ENCODE results near the gene FAM174C. TPM values are rescaled to one million over a fixed set of nuclear protein-coding genes. Genes with fewer than 3 reads are reported as not detected.

FAM174C gene
- total RNA-seq, 1 donor from 2014 or later = 32.7 TPM

DNA sequence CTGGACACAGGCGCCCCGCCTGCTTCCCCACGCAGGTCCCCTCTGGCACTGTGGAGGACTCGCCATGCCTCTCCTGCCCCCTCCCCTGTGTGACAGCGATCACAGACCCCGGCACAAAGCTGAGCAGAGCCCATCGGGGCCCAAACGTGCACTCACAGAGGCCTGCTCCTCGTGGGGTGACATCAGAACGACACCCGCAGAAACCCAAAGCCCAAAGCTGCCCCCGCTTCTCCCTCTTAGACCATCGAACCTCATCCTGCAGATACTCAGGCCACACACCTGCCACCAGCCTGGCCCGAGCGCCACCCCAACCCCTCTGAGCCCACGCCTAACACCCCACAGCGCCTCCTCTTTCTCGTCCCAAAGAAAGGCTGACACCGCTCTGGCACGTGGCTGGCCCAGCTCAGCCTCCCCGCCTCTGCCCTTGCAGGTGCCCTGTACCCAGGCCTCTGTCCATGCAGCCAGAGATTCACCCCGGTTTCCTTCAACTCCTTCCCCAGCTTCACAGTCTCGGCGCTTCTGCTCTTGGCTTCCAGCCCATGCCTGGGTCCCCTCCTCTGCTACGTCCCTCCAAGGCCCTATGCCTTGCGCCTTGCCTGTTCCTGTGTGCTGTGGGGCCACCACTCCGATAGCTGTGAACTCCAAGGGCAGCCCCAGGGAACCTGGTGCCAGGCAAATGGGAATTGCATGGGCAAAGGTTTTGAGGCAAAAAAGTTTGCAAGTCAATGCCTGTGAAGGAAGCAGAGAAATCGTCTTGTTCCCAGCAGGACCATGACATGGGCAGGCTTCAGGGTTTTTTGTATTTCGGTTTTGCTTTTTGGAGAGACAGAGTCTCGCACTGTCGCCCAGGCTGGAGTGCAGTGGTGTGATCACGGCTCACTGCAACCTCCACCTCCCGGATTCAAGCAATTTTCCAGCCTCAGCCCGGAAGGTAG, 36.7 kb upstream of the FAM174C start:
- peak overlapping the region; percentile 69 for H3K4me3 Mint-ChIP-seq (ENCODE audit: unreplicated experiment)

GRCh38 chr19:1239420-1239795, 35.9 kb upstream of the FAM174C start:
- H3K27ac Mint-ChIP-seq (ENCODE audit: unreplicated experiment) = peak overlapping the region; percentile 36
- no peaks in the 10 kb centered on the region for H3K36me3 Mint-ChIP-seq (ENCODE audit: low read depth)
- no peak for DNase-seq (ENCODE audit: low spot score)
- H3K9me3 Mint-ChIP-seq (ENCODE audit: low read depth) = no peaks in the 10 kb centered on the region
- TF ChIP-seq, protein P1, sequence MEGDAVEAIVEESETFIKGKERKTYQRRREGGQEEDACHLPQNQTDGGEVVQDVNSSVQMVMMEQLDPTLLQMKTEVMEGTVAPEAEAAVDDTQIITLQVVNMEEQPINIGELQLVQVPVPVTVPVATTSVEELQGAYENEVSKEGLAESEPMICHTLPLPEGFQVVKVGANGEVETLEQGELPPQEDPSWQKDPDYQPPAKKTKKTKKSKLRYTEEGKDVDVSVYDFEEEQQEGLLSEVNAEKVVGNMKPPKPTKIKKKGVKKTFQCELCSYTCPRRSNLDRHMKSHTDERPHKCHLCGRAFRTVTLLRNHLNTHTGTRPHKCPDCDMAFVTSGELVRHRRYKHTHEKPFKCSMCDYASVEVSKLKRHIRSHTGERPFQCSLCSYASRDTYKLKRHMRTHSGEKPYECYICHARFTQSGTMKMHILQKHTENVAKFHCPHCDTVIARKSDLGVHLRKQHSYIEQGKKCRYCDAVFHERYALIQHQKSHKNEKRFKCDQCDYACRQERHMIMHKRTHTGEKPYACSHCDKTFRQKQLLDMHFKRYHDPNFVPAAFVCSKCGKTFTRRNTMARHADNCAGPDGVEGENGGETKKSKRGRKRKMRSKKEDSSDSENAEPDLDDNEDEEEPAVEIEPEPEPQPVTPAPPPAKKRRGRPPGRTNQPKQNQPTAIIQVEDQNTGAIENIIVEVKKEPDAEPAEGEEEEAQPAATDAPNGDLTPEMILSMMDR (IDR thresholded peaks at IDR 0.05) = no peak
- H3K4me1 Mint-ChIP-seq (ENCODE audit: low read depth) = peaks cover 30% of the 10 kb centered on the region
- H3K4me3 Mint-ChIP-seq (ENCODE audit: unreplicated experiment) = peak overlapping the region; percentile 69
- H3K27me3 Mint-ChIP-seq (ENCODE audit: low read depth) = no peaks in the 10 kb centered on the region

More for the DNA sequence above, 36.7 kb upstream of the FAM174C start:
- TF ChIP-seq, protein P1 (IDR thresholded peaks at IDR 0.05) = no peak
- H3K9me3 Mint-ChIP-seq (ENCODE audit: low read depth) = no peaks in the 10 kb centered on the region
- no peaks in the 10 kb centered on the region for H3K36me3 Mint-ChIP-seq (ENCODE audit: low read depth)
- no peaks in the 10 kb centered on the region for H3K27me3 Mint-ChIP-seq (ENCODE audit: low read depth)
- DNase-seq (ENCODE audit: low spot score) = no peak
- peak overlapping the region; percentile 69 for H3K27ac Mint-ChIP-seq (ENCODE audit: unreplicated experiment)
- H3K4me1 Mint-ChIP-seq (ENCODE audit: low read depth) = peaks cover 29% of the 10 kb centered on the region

DNA sequence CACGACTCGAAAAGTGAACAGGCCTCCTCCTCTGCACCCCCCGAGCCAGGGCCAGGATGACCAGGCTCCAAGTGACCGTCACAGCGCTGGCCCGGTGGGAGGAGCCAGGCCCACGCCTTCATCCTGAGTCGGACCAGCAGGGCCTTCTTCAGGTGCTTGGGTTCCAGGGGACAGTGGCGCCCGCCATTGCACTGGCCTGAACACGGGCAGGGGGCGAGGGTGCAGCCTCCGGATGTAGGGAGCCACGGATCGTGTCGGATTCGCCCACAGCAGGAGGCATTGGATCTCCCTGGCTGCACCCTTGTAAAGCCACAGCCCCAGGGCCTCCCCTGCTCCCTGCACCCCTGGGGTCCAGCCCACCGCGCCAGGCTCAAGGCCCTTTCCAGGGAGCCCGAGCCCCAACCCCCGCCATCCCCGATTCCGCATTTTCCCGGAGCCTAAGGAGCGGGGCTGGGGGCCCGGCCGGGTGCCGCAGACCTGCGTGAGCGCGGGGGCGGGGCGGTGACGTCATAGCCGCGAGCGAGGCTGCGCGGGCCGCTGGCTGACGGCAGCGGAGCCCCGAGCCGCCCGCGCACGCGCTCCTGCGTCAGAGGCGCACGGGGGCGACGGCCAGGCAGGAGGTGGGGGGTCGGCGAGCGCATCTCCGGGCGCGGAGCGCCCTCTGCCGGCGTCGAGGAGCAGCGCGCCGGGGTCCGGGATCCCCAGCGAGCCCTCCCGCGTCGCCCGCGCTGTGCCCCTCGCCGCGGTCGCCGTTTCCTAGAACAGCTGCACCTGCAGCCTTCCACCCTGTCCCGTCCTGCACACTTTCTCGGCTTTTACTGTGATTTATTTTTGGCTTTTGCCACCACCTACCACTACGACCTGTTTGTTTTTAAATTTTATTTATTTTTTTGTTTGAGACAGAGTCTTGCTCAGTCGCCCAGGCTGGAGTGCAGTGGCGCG, 35.3 kb upstream of the FAM174C start:
- Mint-ChIP-seq H3K27me3 (ENCODE audit: low read depth) (no peaks in the 10 kb centered on the region), H3K27ac (ENCODE audit: unreplicated experiment) (peak overlapping the region; percentile 17), H3K36me3 (ENCODE audit: low read depth) (no peaks in the 10 kb centered on the region), H3K9me3 (ENCODE audit: low read depth) (no peaks in the 10 kb centered on the region), H3K4me3 (ENCODE audit: unreplicated experiment) (peak overlapping the region; percentile 49), H3K4me1 (ENCODE audit: low read depth) (peaks cover 35% of the 10 kb centered on the region)
- DNase-seq (ENCODE audit: low spot score) = no peak
- TF ChIP-seq, protein P1 (IDR thresholded peaks at IDR 0.05) = peak; percentile 92

DNA sequence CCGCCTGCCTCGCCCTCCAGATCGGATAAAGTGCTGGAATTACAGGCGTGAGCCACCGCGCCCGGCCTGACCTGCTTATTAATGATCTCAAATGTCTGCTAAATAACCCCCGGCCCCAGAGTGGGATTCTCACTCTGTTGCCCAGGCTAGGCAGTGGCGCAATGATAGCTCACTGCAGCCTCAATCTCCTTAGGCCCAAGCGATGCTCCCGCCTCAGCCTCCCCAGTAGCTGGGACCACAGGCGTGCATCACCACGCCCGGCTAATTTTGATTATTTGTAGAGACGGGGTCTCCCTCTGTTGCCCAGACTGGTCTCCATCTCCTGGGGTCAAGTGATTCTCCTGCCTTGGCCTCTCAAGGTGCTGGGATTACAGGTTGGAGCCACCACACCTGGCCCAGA, 34.4 kb upstream of the FAM174C start:
- no peaks in the 10 kb centered on the region for H3K36me3 Mint-ChIP-seq (ENCODE audit: low read depth)
- H3K9me3 Mint-ChIP-seq (ENCODE audit: low read depth) = no peaks in the 10 kb centered on the region
- H3K27ac Mint-ChIP-seq (ENCODE audit: unreplicated experiment) = peak overlapping the region; percentile 96
- DNase-seq (ENCODE audit: low spot score) = no peak
- H3K4me1 Mint-ChIP-seq (ENCODE audit: low read depth) = peaks cover 35% of the 10 kb centered on the region
- H3K4me3 Mint-ChIP-seq (ENCODE audit: unreplicated experiment) = peak overlapping the region; percentile 79
- TF ChIP-seq, protein P1 (IDR thresholded peaks at IDR 0.05) = no peak
- H3K27me3 Mint-ChIP-seq (ENCODE audit: low read depth) = no peaks in the 10 kb centered on the region

Measured in chondrocyte (in vitro differentiated cells).